PC-3 (cell line): Measurements from ENCODE around the gene SLC16A3. TPM values are rescaled to one million over a fixed set of nuclear protein-coding genes. Genes with fewer than 3 reads are reported as not detected.

Source experiments
- ATAC-seq: fragments of 200-7000 bp; cut with Tn5 transposase; 2 replicates; pipeline ENCODE4 v1.9.1; 2020; ENCODE audit warnings: mild to moderate bottlenecking, moderate library complexity
- BruUV-seq: library from RNA; stranded (reverse); fragments of 400-500 nt; replicated peaks from 2 replicates; lab custom pipeline; 2021; lab: Mats Ljungman, UMichigan
- CTCF ChIA-PET: fragments of 300-600 bp; sonication (Branson Sonifier 250); formaldehyde crosslinking; loops from one replicate; lab custom pipeline; 2022; ENCODE audit warnings: antibody characterized with exemption; lab: Charles Lee
- POLR2A ChIA-PET: fragments of 300-600 bp; sonication (Branson Sonifier 250); formaldehyde crosslinking; loops from one replicate; lab custom pipeline; 2022; ENCODE audit warnings: antibody characterized with exemption; ENCODE audit not compliant: unreplicated experiment; lab: Charles Lee
- DNase-seq: peaks from one replicate; pipeline ENCODE4 v3.0.0-alpha.2; 2015
- H2AFZ ChIP-seq: fragments of 300-600 bp; sonication (generic); 2 replicates; pipeline ENCODE4 v1.6.0; 2016; ENCODE audit warnings: antibody characterized with exemption, low read length
- H3F3A ChIP-seq: fragments of 300-600 bp; sonication (generic); one replicate; pipeline ENCODE4 v1.6.0; 2017; ENCODE audit warnings: antibody characterized with exemption, low read length, control low read depth, mild to moderate bottlenecking; ENCODE audit not compliant: unreplicated experiment
- H3K27ac ChIP-seq: fragments of 300-600 bp; sonication (generic); 2 replicates; pipeline ENCODE4 v1.5.1; 2016; ENCODE audit warnings: mild to moderate bottlenecking, low read length
- H3K27me3 ChIP-seq: fragments of 300-600 bp; sonication (generic); 2 replicates; pipeline ENCODE4 v1.6.1; 2016; ENCODE audit warnings: low read length, mixed read lengths
- H3K36me3 ChIP-seq: fragments of 300-600 bp; sonication (generic); 2 replicates; pipeline ENCODE4 v1.6.1; 2016; ENCODE audit warnings: low read depth, mixed run types, low read length, mixed read lengths
- H3K4me1 ChIP-seq: fragments of 300-600 bp; sonication (generic); 2 replicates; pipeline ENCODE4 v1.5.1; 2016; ENCODE audit warnings: low read length; ENCODE audit not compliant: insufficient read depth
- H3K4me2 ChIP-seq: fragments of 300-600 bp; sonication (generic); 2 replicates; pipeline ENCODE4 v1.6.0; 2016; ENCODE audit warnings: low read length
- H3K4me3 ChIP-seq: fragments of 300-600 bp; sonication (generic); 2 replicates; pipeline ENCODE4 v1.5.1; 2016; ENCODE audit warnings: mild to moderate bottlenecking, low read length, mixed read lengths
- H3K79me2 ChIP-seq: fragments of 300-600 bp; sonication (generic); 2 replicates; pipeline ENCODE4 v1.6.1; 2017; ENCODE audit warnings: low read length, mixed read lengths
- H3K9ac ChIP-seq: fragments of 300-600 bp; sonication (generic); 2 replicates; pipeline ENCODE4 v1.6.0; 2016; ENCODE audit warnings: mild to moderate bottlenecking, low read length
- H3K9me2 ChIP-seq: fragments of 300-600 bp; sonication (generic); replicated peaks from 2 replicates; pipeline ENCODE4 v1.6.1; 2016; ENCODE audit warnings: mixed run types, low read length, mixed read lengths
- H3K9me3 ChIP-seq: fragments of 300-600 bp; sonication (generic); 2 replicates; pipeline ENCODE4 v1.6.1; 2016; ENCODE audit warnings: low read length, mixed read lengths
- H4K20me1 ChIP-seq: fragments of 300-600 bp; sonication (generic); 2 replicates; pipeline ENCODE4 v1.6.1; 2016; ENCODE audit warnings: low read length, mixed read lengths
- EZH2 ChIP-seq: fragments of 300-600 bp; sonication (generic); IDR thresholded peaks from one replicate; pipeline ENCODE4 v1.6.1; 2017; ENCODE audit warnings: antibody characterized with exemption, mild to moderate bottlenecking, low read length; ENCODE audit not compliant: unreplicated experiment
- EZH2phosphoT487 ChIP-seq: fragments of 300-600 bp; sonication (generic); IDR thresholded peaks from 2 replicates; pipeline ENCODE4 v1.6.1; 2018; ENCODE audit warnings: mild to moderate bottlenecking, antibody characterized with exemption, low read length, borderline replicate concordance
- intact Hi-C: fragments of 100-400 bp; cut with micrococcal nuclease; formaldehyde crosslinking; loops from 2 replicates; pipeline ENCODE4 v1.9.0; 2023
- total RNA-seq: library from RNA; depleted of rRNA; stranded (reverse); fragments of >200 nt; gene quantifications from 2 replicates; pipeline ENCODE4 v1.2.3, GENCODE V29; 2014
- TF ChIP-seq, protein P1 (sequence below): fragments of 300-600 bp; sonication (generic); conservative IDR thresholded peaks from 2 replicates; pipeline ENCODE4 v1.5.1; 2017; ENCODE audit warnings: antibody characterized with exemption, low read depth, mild to moderate bottlenecking, low read length

SLC16A3 gene
- total RNA-seq, 1 experiment from 2014 or later, result 286 TPM

GRCh38 chr17:82219753-82220709, 8.8 kb upstream of the SLC16A3 start:
- H3K4me3 ChIP-seq, result no peak overlapping the region
- peaks cover 30% of the 10 kb centered on the region for H3K4me1 ChIP-seq
- H3K27me3 ChIP-seq, result no peaks in the 10 kb centered on the region
- ChIA-PET POLR2A (no interaction called here), CTCF (no interaction called here)
- H3K27ac ChIP-seq, result no peak overlapping the region
- H2AFZ ChIP-seq, result no peak overlapping the region
- DNase-seq (no peak), ATAC-seq (no peak)
- no peaks in the 10 kb centered on the region for H3K79me2 ChIP-seq
- no peaks in the 10 kb centered on the region for H3K9me3 ChIP-seq
- no peak overlapping the region for H3K4me2 ChIP-seq
- TF ChIP-seq EZH2phosphoT487 (no peak), EZH2 (no peak)
- TF ChIP-seq, protein P1, sequence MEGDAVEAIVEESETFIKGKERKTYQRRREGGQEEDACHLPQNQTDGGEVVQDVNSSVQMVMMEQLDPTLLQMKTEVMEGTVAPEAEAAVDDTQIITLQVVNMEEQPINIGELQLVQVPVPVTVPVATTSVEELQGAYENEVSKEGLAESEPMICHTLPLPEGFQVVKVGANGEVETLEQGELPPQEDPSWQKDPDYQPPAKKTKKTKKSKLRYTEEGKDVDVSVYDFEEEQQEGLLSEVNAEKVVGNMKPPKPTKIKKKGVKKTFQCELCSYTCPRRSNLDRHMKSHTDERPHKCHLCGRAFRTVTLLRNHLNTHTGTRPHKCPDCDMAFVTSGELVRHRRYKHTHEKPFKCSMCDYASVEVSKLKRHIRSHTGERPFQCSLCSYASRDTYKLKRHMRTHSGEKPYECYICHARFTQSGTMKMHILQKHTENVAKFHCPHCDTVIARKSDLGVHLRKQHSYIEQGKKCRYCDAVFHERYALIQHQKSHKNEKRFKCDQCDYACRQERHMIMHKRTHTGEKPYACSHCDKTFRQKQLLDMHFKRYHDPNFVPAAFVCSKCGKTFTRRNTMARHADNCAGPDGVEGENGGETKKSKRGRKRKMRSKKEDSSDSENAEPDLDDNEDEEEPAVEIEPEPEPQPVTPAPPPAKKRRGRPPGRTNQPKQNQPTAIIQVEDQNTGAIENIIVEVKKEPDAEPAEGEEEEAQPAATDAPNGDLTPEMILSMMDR, result no peak
- no peaks in the 10 kb centered on the region for H3K9me2 ChIP-seq
- no peaks in the 10 kb centered on the region for H3F3A ChIP-seq
- no peaks in the 10 kb centered on the region for H3K36me3 ChIP-seq
- intact Hi-C loops, result no loop called here
- no peak overlapping the region for H3K9ac ChIP-seq
- H4K20me1 ChIP-seq, result no peaks in the 10 kb centered on the region
- no TSS peak for BruUV-seq

GRCh38 chr17:82221341-82221902, 7.4 kb upstream of the SLC16A3 start:
- Histone ChIP-seq H3K9me3 (no peaks in the 10 kb centered on the region), H3K27ac (no peak overlapping the region), H3K9ac (no peak overlapping the region), H3K4me2 (no peak overlapping the region), H3F3A (no peaks in the 10 kb centered on the region), H3K27me3 (no peaks in the 10 kb centered on the region), H3K36me3 (no peaks in the 10 kb centered on the region), H3K9me2 (no peaks in the 10 kb centered on the region), H3K4me1 (peaks cover 22% of the 10 kb centered on the region), H4K20me1 (no peaks in the 10 kb centered on the region), H3K79me2 (no peaks in the 10 kb centered on the region), H2AFZ (no peak overlapping the region), H3K4me3 (no peak overlapping the region)
- TF ChIP-seq EZH2 (no peak), EZH2phosphoT487 (no peak)
- TF ChIP-seq, protein P1, result no peak
- BruUV-seq, result no TSS peak
- ATAC-seq, result no peak
- intact Hi-C loops, result no loop called here
- ChIA-PET CTCF (no interaction called here), POLR2A (no interaction called here)
- no peak for DNase-seq

- Histone ChIP-seq H3F3A (no peaks in the 10 kb centered on the region), H3K9me2 (no peaks in the 10 kb centered on the region), H3K36me3 (no peaks in the 10 kb centered on the region), H3K4me3 (no peak overlapping the region), H3K9me3 (no peaks in the 10 kb centered on the region), H3K27ac (no peak overlapping the region), H3K27me3 (no peaks in the 10 kb centered on the region), H4K20me1 (no peaks in the 10 kb centered on the region), H3K79me2 (no peaks in the 10 kb centered on the region), H3K4me1 (peaks cover 8% of the 10 kb centered on the region), H3K9ac (no peak overlapping the region), H3K4me2 (no peak overlapping the region), H2AFZ (no peak overlapping the region)
- TF ChIP-seq EZH2phosphoT487 (no peak), EZH2 (no peak)
- TF ChIP-seq, protein P1, result no peak
- intact Hi-C loops, result no loop called here
- CTCF ChIA-PET, result no interaction called here
- ATAC-seq (no peak; the same call in 1 of the 2 replicates), DNase-seq (no peak)
- BruUV-seq, result no TSS peak
- POLR2A ChIA-PET, result no interaction called here
Measured at GRCh38 chr17:82222816-82223215, 6.0 kb upstream of the SLC16A3 start.
